Mesenchymal stem cell (in vitro differentiated cells and primary cell): ENCODE measurements around the gene ZNF74.
"Not testable (repeated sequence)": the region's sequence is repeated elsewhere in the genome, so short reads cannot be mapped to it uniquely, and the experiment has no call there.

Experiments used
- DNase-seq: peaks from one replicate; pipeline ENCODE4 v3.0.0-alpha.2; 2013
- H2AFZ ChIP-seq: one replicate; pipeline ENCODE4 v1.6.1; 2013; ENCODE audit warnings: low read depth, mild to moderate bottlenecking, control low read depth, inconsistent platforms, low read length, moderate library complexity
- H2AK5ac ChIP-seq: 2 replicates; pipeline ENCODE4 v1.6.1; 2013; ENCODE audit warnings: low read length, moderate library complexity, mild to moderate bottlenecking, inconsistent platforms; ENCODE audit not compliant: severe bottlenecking
- H2BK120ac ChIP-seq: one replicate; pipeline ENCODE4 v1.6.1; 2013; ENCODE audit warnings: low read depth, mild to moderate bottlenecking, inconsistent platforms, low read length, moderate library complexity
- H2BK12ac ChIP-seq, 2 experiments: one replicate each; pipeline ENCODE4 v1.6.1; 2013; ENCODE audit warnings: inconsistent platforms in 2 of 2, low read length in 2 of 2, mild to moderate bottlenecking in 2 of 2, moderate library complexity in 2 of 2, control low read depth in 1 of 2
- H2BK15ac ChIP-seq: one replicate; pipeline ENCODE4 v1.6.1; 2013; ENCODE audit warnings: mild to moderate bottlenecking, low read depth, inconsistent platforms; ENCODE audit not compliant: poor library complexity, severe bottlenecking
- H2BK5ac ChIP-seq: 2 replicates; pipeline ENCODE4 v1.6.1; 2013; ENCODE audit warnings: low read depth, mild to moderate bottlenecking, low read length, control low read depth, inconsistent platforms; ENCODE audit not compliant: poor library complexity, severe bottlenecking
- H3K14ac ChIP-seq, 2 experiments: one replicate each; pipeline ENCODE4 v1.6.1; 2013; ENCODE audit warnings: inconsistent platforms in 2 of 2, low read length in 2 of 2, control low read depth in 1 of 2, mild to moderate bottlenecking in 1 of 2, moderate library complexity in 1 of 2
- H3K18ac ChIP-seq, 2 experiments: one replicate each; pipeline ENCODE4 v1.6.1; 2013; ENCODE audit warnings: inconsistent platforms in 2 of 2, low read length in 2 of 2, control low read depth in 1 of 2, low read depth in 1 of 2, mild to moderate bottlenecking in 1 of 2
- H3K23ac ChIP-seq, 2 experiments: one replicate each; pipeline ENCODE4 v1.6.1; 2013; ENCODE audit warnings: inconsistent platforms in 2 of 2, low read length in 2 of 2, mild to moderate bottlenecking in 2 of 2, moderate library complexity in 2 of 2, control low read depth in 1 of 2
- H3K27ac ChIP-seq: 2 replicates; pipeline ENCODE4 v1.5.1; 2013; ENCODE audit warnings: mild to moderate bottlenecking, moderate library complexity, low read length, control low read depth, inconsistent platforms; ENCODE audit not compliant: poor library complexity, severe bottlenecking
- H3K27me3 ChIP-seq, 2 experiments: 2 replicates each; pipeline versions ENCODE4 v1.6.1 to v1.7.0; 2013; ENCODE audit warnings: low read length in 2 of 2, mild to moderate bottlenecking in 2 of 2, moderate library complexity in 2 of 2, control low read depth in 1 of 2, inconsistent platforms in 1 of 2; ENCODE audit not compliant: control insufficient read depth in 1 of 2, insufficient read depth in 1 of 2
- H3K36me3 ChIP-seq, 2 experiments: 2 replicates each; pipeline versions ENCODE4 v1.6.1 to v1.7.0; 2013; ENCODE audit warnings: low read length in 2 of 2, control low read depth in 1 of 2, inconsistent platforms in 1 of 2, low read depth in 1 of 2, mild to moderate bottlenecking in 1 of 2; ENCODE audit not compliant: insufficient read depth in 2 of 2, control insufficient read depth in 1 of 2
- H3K4ac ChIP-seq, 2 experiments: one replicate each; pipeline ENCODE4 v1.6.1; 2013; ENCODE audit warnings: inconsistent platforms in 2 of 2, low read length in 2 of 2, mild to moderate bottlenecking in 2 of 2, moderate library complexity in 2 of 2, control low read depth in 1 of 2, low read depth in 1 of 2
- H3K4me1 ChIP-seq: 2 replicates; pipeline ENCODE4 v1.6.1; 2013; ENCODE audit warnings: low read depth, low read length, control low read depth; ENCODE audit not compliant: control insufficient read depth, insufficient read depth
- H3K4me2 ChIP-seq: 2 replicates; pipeline ENCODE4 v1.6.1; 2013; ENCODE audit warnings: low read length, mild to moderate bottlenecking, inconsistent platforms; ENCODE audit not compliant: poor library complexity, severe bottlenecking
- H3K4me3 ChIP-seq, 2 experiments: 2 replicates each; pipeline versions ENCODE4 v1.5.1 to v1.7.0; 2013; ENCODE audit warnings: low read length in 2 of 2, mild to moderate bottlenecking in 2 of 2, control low read depth in 1 of 2, low read depth in 1 of 2; ENCODE audit not compliant: insufficient read depth in 1 of 2
- H3K79me1 ChIP-seq: replicated peaks from 2 replicates; pipeline ENCODE4 v1.6.1; 2013; ENCODE audit warnings: mild to moderate bottlenecking, control low read depth, low read length, inconsistent platforms; ENCODE audit not compliant: poor library complexity, severe bottlenecking
- H3K9ac ChIP-seq: 2 replicates; pipeline ENCODE4 v1.7.0; 2013; ENCODE audit warnings: mild to moderate bottlenecking, low read length, moderate library complexity
- H3K9me3 ChIP-seq: 2 replicates; pipeline ENCODE4 v1.7.0; 2013; ENCODE audit warnings: mild to moderate bottlenecking, low read length; ENCODE audit not compliant: control insufficient read depth
- H4K8ac ChIP-seq: one replicate; pipeline ENCODE4 v1.6.1; 2013; ENCODE audit warnings: inconsistent platforms, mild to moderate bottlenecking, low read length, moderate library complexity
- H4K91ac ChIP-seq: one replicate; pipeline ENCODE4 v1.6.1; 2013; ENCODE audit warnings: mild to moderate bottlenecking, low read length, inconsistent platforms
- WGBS: methylation state at CpG from one replicate; pipeline ENCODE4 v1.1.7; 2013; ENCODE audit warnings: mixed read lengths; 5-methylcytosine and 5-hydroxymethylcytosine counted together

ZNF74 gene

DNA sequence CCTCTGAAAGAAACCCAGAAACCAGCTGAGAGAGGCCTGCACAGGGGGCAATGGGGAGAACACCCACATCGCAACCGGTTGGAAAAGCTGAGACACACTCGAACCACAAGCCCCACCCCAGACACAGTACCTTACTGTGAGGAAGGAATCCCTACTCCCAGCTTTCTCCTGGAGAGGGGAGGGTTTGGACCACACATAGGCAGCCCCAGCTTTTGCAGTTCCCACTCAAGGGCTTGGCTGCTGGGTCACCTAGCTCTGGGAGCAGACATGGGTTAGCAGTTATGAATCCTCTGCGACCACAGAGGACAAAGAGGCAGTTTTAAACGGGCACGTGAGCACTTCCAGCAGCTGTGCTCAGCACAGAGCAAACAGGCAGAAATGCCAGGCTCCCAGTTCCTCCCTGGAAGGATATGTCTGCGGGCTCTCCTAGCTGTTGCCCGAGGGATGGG is 21.5 kb upstream of the ZNF74 start:
- not testable (repeated sequence) for H2AFZ ChIP-seq, H3K4me3 ChIP-seq, H3K9me3 ChIP-seq, H2BK120ac ChIP-seq, H2BK5ac ChIP-seq, H4K8ac ChIP-seq, H3K4ac ChIP-seq, H2BK12ac ChIP-seq, DNase-seq, H2AK5ac ChIP-seq, H3K4me1 ChIP-seq, H3K14ac ChIP-seq, H3K18ac ChIP-seq, H3K4me2 ChIP-seq, H3K36me3 ChIP-seq, H3K27ac ChIP-seq, H3K9ac ChIP-seq, H3K79me1 ChIP-seq, H4K91ac ChIP-seq, H2BK15ac ChIP-seq, H3K23ac ChIP-seq
- peaks cover 0 to 13% of the 10 kb centered on the region in 2 experiments for H3K27me3 ChIP-seq
- WGBS, result 10% methylated on average over 4 of the region's 8 CpGs

DNA sequence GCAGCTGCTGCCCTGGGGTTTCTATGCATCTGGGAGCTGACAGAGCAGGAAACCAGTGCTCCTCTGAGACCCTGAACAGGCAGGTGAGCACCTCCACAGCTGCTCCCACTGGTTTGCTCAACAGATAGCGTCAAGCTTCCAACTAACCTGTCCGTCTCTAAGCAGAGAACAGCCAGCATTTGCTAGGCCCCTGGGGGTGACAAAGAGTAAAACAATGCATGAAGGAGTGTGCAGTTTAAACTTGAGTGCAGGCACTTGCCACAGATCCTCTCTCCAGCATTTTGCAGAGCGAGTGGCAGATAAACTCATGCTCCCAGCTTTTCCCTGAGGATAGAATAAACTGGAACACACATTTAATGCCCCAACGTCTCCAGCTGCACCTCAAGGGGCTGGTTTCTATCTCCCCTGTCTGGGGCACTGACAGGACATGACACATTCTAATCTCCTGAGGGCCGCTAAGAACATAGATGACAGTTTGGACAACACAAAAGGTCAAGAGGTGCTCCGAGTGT is 20.7 kb upstream of the ZNF74 start:
- not testable (repeated sequence) for H2BK120ac ChIP-seq, DNase-seq, H3K27ac ChIP-seq, H3K14ac ChIP-seq, H2BK5ac ChIP-seq, H3K9ac ChIP-seq, H2AFZ ChIP-seq, H3K4me1 ChIP-seq, H3K36me3 ChIP-seq, H3K79me1 ChIP-seq, H4K8ac ChIP-seq, H3K4ac ChIP-seq, H3K23ac ChIP-seq, H2BK12ac ChIP-seq, H3K9me3 ChIP-seq, H2BK15ac ChIP-seq, H3K4me2 ChIP-seq, H2AK5ac ChIP-seq, H3K4me3 ChIP-seq
- Histone ChIP-seq H3K18ac (peak overlapping the region in 1 of 2 experiments; percentile 34), H3K27me3 (peaks cover 3 to 13% of the 10 kb centered on the region in 2 experiments), H4K91ac (peak overlapping the region; percentile 15)
- WGBS, result 19% methylated on average over 6 of the region's 6 CpGs

DNA sequence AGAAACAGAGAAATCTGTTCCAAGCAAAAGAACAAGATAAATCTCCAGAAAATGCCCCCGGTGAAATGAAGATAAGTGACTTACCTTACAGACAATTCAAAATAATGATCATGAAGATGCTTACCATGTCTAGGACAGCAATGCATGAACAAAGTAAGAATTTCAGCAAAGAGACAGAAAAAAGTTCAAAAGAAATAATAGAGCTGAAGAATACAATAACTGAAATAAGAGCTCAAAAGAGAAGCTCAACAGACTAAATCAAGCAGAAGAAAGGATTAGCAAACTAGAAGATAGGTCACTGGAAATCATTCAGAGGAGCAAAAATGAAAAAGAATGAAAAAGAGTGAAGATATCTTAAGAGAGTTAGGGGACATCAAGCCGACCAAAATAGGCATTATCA is 19.8 kb upstream of the ZNF74 start:
- H3K27me3 ChIP-seq, H2BK120ac ChIP-seq, H4K8ac ChIP-seq, H2AFZ ChIP-seq, H3K14ac ChIP-seq, H3K23ac ChIP-seq, H3K9ac ChIP-seq, H3K4me2 ChIP-seq, H3K4me1 ChIP-seq, H2AK5ac ChIP-seq, H2BK15ac ChIP-seq, H2BK12ac ChIP-seq, DNase-seq, H4K91ac ChIP-seq, H3K27ac ChIP-seq, H3K79me1 ChIP-seq, H3K36me3 ChIP-seq, H3K9me3 ChIP-seq, H3K4ac ChIP-seq, H3K18ac ChIP-seq, H3K4me3 ChIP-seq, H2BK5ac ChIP-seq: not testable (repeated sequence)
- no CpG with 5 or more reads among the region's 2 CpGs for WGBS

DNA sequence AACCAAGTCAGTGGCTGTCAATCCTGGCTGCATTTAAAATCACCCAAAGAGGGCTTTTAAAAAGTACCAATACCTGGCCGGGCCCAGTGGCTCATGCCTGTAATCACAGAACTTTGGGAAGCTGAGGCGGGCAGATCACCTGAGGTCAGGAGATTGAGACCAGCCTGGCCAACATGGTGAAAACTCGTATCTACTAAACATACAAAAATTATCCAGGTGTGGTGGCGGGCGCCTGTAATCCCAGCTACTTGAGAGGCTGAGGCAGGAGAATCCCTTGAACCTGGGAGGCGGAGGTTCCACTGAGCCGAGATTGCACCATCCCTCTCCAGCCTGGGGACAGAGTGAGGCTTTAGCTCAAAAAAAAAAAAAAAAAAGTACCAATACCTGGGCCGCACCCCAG is 17.7 kb upstream of the ZNF74 start:
- not testable (repeated sequence) for H3K18ac ChIP-seq, H3K9me3 ChIP-seq, H3K9ac ChIP-seq, H4K8ac ChIP-seq, H2AK5ac ChIP-seq, H3K14ac ChIP-seq, H2BK12ac ChIP-seq, H2BK120ac ChIP-seq, H2AFZ ChIP-seq, H2BK15ac ChIP-seq, H2BK5ac ChIP-seq, H3K4ac ChIP-seq, H3K79me1 ChIP-seq, H3K36me3 ChIP-seq, H3K4me2 ChIP-seq, H3K4me3 ChIP-seq, H4K91ac ChIP-seq, H3K27ac ChIP-seq, H3K23ac ChIP-seq, DNase-seq, H3K4me1 ChIP-seq
- H3K27me3 ChIP-seq, result peaks cover 3 to 17% of the 10 kb centered on the region in 2 experiments
- WGBS, result 89% methylated on average over 7 of the region's 8 CpGs
